ENCODE measurements around the gene PABPC1L.

- TF ChIP-seq CTCF (IDR thresholded peaks at IDR 0.05) (no peak), POLR2A (IDR thresholded peaks at IDR 0.05) (no peak), EP300 (IDR thresholded peaks at IDR 0.05) (no peak)
Observed at GRCh38 chr20:44914924-44915323, 5.1 kb downstream of the PABPC1L start.

All from upper lobe of left lung (tissue), 4 donors.